ENCODE data around the gene GAPDH. TPM values are rescaled to one million over a fixed set of nuclear protein-coding genes. Genes with fewer than 3 reads are reported as not detected.
"Not testable (repeated sequence)": the region's sequence is repeated elsewhere in the genome, so short reads cannot be mapped to it uniquely, and the experiment has no call there.

GAPDH gene
- 1,000 to 10,000 TPM; 1,094 to 2,101 (median 1,851) TPM for polyA plus RNA-seq (ENCODE audit: insufficient read length in 4 of 4)

DNA sequence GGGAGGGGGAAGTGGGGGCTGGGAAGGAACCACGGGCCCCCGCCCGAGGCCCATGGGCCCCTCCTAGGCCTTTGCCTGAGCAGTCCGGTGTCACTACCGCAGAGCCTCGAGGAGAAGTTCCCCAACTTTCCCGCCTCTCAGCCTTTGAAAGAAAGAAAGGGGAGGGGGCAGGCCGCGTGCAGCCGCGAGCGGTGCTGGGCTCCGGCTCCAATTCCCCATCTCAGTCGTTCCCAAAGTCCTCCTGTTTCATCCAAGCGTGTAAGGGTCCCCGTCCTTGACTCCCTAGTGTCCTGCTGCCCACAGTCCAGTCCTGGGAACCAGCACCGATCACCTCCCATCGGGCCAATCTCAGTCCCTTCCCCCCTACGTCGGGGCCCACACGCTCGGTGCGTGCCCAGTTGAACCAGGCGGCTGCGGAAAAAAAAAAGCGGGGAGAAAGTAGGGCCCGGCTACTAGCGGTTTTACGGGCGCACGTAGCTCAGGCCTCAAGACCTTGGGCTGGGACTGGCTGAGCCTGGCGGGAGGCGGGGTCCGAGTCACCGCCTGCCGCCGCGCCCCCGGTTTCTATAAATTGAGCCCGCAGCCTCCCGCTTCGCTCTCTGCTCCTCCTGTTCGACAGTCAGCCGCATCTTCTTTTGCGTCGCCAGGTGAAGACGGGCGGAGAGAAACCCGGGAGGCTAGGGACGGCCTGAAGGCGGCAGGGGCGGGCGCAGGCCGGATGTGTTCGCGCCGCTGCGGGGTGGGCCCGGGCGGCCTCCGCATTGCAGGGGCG, at the start of gene GAPDH:
TSS of gene GAPDH (plus strand) at position 595 of the 772 bp plus-strand sequence. CDS start 316 bp downstream, outside the sequence.
- peak; percentile 89 to 95 (median 93) for DNase-seq (ENCODE audit: low read depth in 4 of 4, low spot score in 3 of 4)

GRCh38 chr12:6488240-6488639, 46.1 kb upstream of the GAPDH start:
- DNase-seq (ENCODE audit: low read depth in 4 of 4, low spot score in 3 of 4), result no peak

DNA sequence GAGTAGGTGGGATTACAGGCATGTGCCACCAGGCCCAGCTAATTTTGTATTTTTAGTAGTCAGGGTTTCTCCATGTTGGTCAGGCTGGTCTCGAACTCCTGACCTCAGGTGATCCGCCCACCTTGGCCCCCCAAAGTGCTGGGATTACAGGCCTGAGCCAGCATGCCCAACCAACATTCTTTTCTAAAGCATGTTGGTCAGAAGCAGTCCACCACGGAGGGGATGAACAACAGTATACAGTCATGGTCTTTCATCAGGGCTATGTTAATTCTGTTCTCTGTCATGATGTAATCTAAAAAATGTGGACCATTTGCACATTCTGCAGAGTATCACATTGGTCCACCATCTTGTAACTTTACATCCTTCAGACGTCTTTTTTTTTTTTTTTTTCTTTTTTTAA, 44.9 kb upstream of the GAPDH start:
- DNase-seq (ENCODE audit: low read depth in 4 of 4, low spot score in 3 of 4), result no peak

DNA sequence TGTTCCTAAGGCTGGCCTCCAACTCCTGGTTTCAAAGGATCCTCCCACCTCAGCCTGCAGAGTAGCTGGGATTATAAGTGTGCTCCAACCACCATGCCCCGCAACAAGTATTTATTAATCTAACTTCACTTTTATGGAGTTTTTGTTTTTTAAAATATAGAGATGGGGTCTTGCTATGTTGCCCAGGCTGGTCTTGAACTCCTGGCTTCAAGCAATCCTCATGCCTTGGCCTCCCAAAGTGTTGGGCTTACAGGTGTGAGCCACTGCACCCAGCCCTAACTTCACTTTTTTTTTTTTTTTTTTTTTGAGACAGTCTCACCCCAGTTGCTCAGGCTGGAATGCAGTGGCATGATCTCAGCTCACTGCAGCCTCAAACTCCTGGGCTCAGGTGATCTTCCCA, 43.6 kb upstream of the GAPDH start:
- DNase-seq (ENCODE audit: low read depth in 4 of 4, low spot score in 3 of 4), result not testable (repeated sequence)

DNA sequence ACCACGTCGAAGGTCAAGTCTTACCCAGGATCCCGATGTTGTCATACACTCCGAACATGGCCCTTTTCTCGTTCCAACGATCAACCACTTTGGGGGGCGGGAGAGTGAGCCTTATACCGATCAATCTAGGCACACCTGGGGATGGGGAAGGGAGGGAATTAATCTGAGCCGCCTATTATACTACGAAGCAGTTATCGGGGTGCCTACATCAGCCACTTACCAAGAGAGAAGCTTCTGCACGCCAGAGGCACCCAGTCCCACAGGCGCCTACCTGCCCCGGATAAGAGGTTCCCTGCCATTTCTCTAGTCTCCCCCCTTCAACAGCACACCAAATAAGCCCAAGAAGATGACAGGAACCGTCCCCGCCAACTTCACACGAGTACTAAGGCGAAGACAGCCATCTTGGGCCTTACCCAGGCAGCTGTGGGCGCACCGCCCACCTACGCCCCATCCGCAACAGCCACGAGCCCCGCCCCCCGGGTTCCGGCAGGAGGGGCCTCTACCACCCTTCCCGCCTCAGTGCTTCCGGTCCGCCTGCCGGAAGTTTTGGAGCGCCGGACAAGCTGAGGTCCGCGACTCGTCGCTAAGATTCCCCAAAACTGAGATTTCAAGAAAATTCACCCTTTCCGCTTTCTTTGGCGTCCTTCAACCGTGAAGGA, 41.4 kb upstream of the GAPDH start, which contains the start of gene MRPL51:
TSS of gene MRPL51 (minus strand) at position 425 of the 659 bp plus-strand sequence. CDS start at position 299, 126 bp downstream.
- peak; percentile 83 to 89 (median 85) for DNase-seq (ENCODE audit: low read depth in 4 of 4, low spot score in 3 of 4)

DNA sequence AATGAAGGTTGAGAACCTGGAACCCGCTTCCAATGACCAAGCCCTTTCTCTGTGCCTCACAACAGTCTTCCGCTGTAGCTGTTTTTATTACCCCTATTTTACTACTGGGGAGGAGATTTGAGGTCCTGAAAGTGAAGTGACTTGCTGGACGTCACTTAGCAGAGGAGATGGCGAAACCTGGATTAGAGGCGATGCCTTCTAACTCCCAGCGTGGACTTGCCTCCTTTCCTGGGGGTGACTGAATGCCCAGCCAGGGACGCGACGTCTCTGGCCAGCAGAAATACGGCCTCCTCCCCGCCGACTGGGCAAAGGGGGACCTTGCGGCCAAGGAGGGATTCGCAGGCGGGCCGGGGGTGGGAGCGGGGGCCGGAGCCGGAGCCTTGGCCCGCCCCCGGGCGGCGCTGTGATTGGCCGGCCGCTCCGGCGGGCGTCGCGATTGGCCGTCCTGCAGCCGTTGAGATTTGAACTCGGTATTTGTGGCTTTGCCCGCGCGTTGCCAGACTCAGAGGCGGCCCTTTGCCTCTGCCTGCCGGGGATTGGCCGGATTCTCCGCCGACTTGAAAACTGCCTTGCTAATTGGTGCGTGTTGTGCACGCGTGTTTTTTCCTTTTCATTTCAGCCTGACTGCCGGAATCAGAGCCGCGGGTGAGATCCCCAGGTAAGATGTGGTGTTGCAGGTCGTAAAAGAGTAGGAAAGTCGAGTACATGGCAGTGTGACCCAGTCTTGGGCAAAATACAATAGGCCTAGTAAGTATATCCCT, 40.6 kb upstream of the GAPDH start, which contains the start of gene NCAPD2:
TSS of gene NCAPD2 (plus strand) at position 606 of the 761 bp plus-strand sequence. CDS start 997 bp downstream, outside the sequence.
- DNase-seq (ENCODE audit: low read depth in 4 of 4, low spot score in 3 of 4), result peak; percentile 84 to 89 (median 84)

GRCh38 chr12:6494258-6494743, 40.0 kb upstream of the GAPDH start:
- no peak for DNase-seq (ENCODE audit: low read depth in 4 of 4, low spot score in 3 of 4)

DNA sequence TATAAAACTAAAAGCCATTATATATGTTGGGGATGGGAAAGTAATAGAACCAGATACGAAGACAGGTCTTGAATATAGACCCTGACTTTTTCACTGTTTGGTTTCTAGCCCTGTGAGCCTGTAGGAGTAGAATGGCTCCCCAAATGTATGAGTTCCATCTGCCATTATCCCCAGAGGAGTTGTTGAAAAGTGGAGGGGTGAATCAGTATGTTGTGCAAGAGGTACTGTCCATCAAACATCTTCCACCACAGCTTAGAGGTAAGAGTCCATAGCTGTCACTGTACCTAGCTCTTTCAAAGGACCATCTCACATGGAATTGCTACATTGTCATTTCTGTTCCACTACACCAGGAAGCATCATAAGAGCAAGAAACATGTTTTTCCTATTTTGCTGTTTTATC, 39.3 kb upstream of the GAPDH start:
- DNase-seq (ENCODE audit: low read depth in 4 of 4, low spot score in 3 of 4), result no peak

GRCh38 chr12:6497291-6497690, 37.0 kb upstream of the GAPDH start:
- DNase-seq (ENCODE audit: low read depth in 4 of 4, low spot score in 3 of 4), result not testable (repeated sequence)

- DNase-seq (ENCODE audit: low read depth in 4 of 4, low spot score in 3 of 4), result no peak
Observed at GRCh38 chr12:6500466-6500865, 33.9 kb upstream of the GAPDH start.

- no peak for DNase-seq (ENCODE audit: low read depth in 4 of 4, low spot score in 3 of 4)
Observed at GRCh38 chr12:6507102-6507998, 27.0 kb upstream of the GAPDH start.

DNA sequence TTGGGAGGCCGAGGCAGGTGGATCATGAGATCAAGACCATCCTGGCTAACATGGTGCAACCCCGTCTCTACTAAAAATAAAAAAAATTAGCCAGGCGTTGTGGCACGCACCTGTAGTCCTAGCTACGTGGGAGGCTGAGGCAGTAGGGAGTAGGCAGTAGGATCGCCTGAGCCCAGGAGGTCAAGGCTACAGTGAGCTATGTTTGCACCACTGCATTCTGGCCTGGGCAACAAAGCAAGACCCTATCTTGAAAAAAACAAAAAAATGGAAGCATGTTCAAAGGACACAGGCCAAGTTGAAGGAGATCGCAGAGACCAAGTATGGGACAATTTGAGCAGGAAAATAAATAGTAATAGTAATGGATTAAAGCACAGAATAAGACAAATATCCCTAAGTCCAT, 26.2 kb upstream of the GAPDH start:
- no peak for DNase-seq (ENCODE audit: low read depth in 4 of 4, low spot score in 3 of 4)

GRCh38 chr12:6520186-6520585, 14.1 kb upstream of the GAPDH start:
- no peak for DNase-seq (ENCODE audit: low read depth in 4 of 4, low spot score in 3 of 4)

DNA sequence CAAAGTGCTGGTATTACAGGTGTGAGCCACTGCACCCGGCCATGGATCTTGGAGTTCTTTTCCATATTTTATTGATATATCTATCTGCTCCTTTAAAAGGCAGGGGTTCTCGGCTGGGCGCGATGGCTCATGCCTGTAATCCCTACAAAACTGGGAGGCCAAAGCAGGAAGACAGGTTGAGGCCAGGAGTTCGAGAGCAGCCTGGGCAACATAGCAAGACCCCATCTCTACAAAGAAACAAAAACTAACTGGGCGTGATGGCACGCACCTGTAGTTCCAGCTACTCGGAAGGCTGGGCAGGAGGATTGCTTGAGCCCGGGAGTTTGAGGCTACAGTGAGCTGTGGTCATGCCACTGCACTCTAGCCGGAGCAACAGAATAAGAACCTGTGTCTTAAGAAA, 12.1 kb upstream of the GAPDH start:
- no peak for DNase-seq (ENCODE audit: low read depth in 4 of 4, low spot score in 3 of 4)

- DNase-seq (ENCODE audit: low read depth in 4 of 4, low spot score in 3 of 4), result no peak
Observed at GRCh38 chr12:6523708-6524107, 10.6 kb upstream of the GAPDH start.

GRCh38 chr12:6524648-6525047, 9.7 kb upstream of the GAPDH start:
- DNase-seq (ENCODE audit: low read depth in 4 of 4, low spot score in 3 of 4), result no peak

DNA sequence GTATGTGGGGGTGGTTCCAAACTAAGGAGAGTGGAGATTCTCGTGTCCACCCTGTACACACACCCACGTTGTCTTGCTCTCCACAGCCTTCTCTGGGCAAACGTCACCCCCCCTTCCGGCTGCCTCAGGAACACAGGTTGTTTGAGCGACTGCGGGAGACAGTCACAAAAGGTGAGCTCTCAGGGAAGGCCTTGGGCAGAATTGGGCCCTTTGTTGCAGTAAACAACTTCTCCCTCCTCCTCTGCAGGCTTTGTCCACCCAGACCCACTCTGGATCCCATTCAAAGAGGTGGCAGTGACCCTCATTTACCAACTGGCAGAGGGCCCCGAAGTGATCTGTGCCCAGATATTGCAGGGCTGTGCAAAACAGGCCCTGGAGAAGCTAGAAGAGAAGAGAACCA, 8.1 kb upstream of the GAPDH start:
- DNase-seq (ENCODE audit: low read depth in 4 of 4, low spot score in 3 of 4), result no peak

GRCh38 chr12:6526766-6527525, 7.4 kb upstream of the GAPDH start:
- DNase-seq (ENCODE audit: low read depth in 4 of 4, low spot score in 3 of 4), result no peak

- no peak for DNase-seq (ENCODE audit: low read depth in 4 of 4, low spot score in 3 of 4)
Observed at GRCh38 chr12:6527711-6528110, 6.6 kb upstream of the GAPDH start.
